Neural crest cell (in vitro differentiated cells): ENCODE data around the gene COLEC11. TPM values are rescaled to one million over a fixed set of nuclear protein-coding genes. Genes with fewer than 3 reads are reported as not detected.

Source experiments
- DNase-seq: peaks from one replicate; pipeline ENCODE4 v3.0.0; 2021; ENCODE audit warnings: low read depth, mixed read lengths, low spot score
- H3K27ac Mint-ChIP-seq: one replicate; pipeline ENCODE4 v1.8.0; 2021; ENCODE audit warnings: mild to moderate bottlenecking, mixed read lengths; ENCODE audit not compliant: unreplicated experiment
- H3K27me3 Mint-ChIP-seq: 2 replicates; pipeline ENCODE4 v1.8.0; 2021; ENCODE audit warnings: low read depth, mild to moderate bottlenecking, mixed read lengths
- H3K36me3 Mint-ChIP-seq: 2 replicates; pipeline ENCODE4 v1.8.0; 2021; ENCODE audit warnings: low read depth, mild to moderate bottlenecking, mixed read lengths
- H3K4me1 Mint-ChIP-seq: 2 replicates; pipeline ENCODE4 v1.8.0; 2021; ENCODE audit warnings: mixed read lengths
- H3K4me3 Mint-ChIP-seq: one replicate; pipeline ENCODE4 v1.8.0; 2021; ENCODE audit warnings: mild to moderate bottlenecking, mixed read lengths
- H3K9me3 Mint-ChIP-seq: 2 replicates; pipeline ENCODE4 v1.8.0; 2021; ENCODE audit warnings: mixed read lengths
- long read RNA-seq: library from polyadenylated mRNA; unstranded; transcript quantifications from one replicate; pipeline ENCODE4 v2.0.0, GENCODE V29; 2020
- total RNA-seq: library from RNA; stranded (reverse); gene quantifications from 2 replicates; pipeline ENCODE4 v1.2.1, GENCODE V29; 2021
- TF ChIP-seq, protein P1 (sequence below): fragments of 200-600 bp; sonication (generic); conservative IDR thresholded peaks from 2 replicates; pipeline ENCODE4 v1.5.0; 2021; ENCODE audit warnings: antibody characterized with exemption, mild to moderate bottlenecking

COLEC11 gene
- total RNA-seq, result not detected in 2 replicates
- long read RNA-seq, result 0 reads

DNA sequence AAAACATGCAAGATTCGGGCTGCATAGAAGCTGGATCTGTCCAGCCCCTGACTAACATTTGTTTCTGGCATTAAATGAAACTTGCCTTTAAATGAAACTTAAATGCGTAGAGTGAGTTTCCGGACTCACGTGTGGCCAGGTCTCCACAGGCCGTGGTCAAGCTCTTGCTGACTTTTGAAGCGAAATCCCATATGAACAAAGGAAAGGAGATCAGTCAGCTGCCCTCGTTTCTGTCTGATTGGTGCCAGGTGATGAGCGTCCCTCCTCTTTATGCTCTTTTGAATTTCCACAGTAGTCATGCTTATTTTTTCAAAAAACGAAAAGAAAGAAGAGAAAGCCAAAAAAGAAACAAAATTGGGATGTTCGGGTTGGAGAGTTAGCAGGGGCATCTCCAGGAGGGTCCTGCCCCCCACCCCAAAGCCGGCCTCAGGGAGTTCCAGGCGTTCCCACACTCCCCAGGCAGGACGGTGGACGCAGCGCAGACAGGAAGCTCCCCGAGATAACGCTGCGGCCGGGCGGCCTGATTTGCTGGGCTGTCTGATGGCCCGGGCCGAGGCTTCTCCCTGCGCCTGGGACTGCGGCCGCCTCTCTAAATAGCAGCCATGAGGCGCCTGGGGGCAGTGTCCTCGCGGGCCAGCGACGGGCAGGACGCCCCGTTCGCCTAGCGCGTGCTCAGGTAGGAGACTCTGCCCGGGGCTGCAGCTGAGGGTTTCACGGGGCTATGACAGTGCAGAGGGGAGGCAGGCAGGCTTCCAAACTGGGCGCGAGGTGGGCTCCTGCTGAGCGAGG is at the start of gene COLEC11:
TSS of gene COLEC11 (plus strand) at position 620 of the 789 bp plus-strand sequence. CDS start 9,229 bp downstream, outside the sequence.
- Mint-ChIP-seq H3K36me3 (peaks cover 10% of the 10 kb centered on the region), H3K4me3 (no peak within 1 kb of the TSS), H3K4me1 (peaks cover 9% of the 10 kb centered on the region), H3K27me3 (no peaks in the 10 kb centered on the region), H3K27ac (no peak within 1 kb of the TSS), H3K9me3 (no peaks in the 10 kb centered on the region)
- TF ChIP-seq, protein P1, sequence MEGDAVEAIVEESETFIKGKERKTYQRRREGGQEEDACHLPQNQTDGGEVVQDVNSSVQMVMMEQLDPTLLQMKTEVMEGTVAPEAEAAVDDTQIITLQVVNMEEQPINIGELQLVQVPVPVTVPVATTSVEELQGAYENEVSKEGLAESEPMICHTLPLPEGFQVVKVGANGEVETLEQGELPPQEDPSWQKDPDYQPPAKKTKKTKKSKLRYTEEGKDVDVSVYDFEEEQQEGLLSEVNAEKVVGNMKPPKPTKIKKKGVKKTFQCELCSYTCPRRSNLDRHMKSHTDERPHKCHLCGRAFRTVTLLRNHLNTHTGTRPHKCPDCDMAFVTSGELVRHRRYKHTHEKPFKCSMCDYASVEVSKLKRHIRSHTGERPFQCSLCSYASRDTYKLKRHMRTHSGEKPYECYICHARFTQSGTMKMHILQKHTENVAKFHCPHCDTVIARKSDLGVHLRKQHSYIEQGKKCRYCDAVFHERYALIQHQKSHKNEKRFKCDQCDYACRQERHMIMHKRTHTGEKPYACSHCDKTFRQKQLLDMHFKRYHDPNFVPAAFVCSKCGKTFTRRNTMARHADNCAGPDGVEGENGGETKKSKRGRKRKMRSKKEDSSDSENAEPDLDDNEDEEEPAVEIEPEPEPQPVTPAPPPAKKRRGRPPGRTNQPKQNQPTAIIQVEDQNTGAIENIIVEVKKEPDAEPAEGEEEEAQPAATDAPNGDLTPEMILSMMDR, result no peak
- no peak for DNase-seq

DNA sequence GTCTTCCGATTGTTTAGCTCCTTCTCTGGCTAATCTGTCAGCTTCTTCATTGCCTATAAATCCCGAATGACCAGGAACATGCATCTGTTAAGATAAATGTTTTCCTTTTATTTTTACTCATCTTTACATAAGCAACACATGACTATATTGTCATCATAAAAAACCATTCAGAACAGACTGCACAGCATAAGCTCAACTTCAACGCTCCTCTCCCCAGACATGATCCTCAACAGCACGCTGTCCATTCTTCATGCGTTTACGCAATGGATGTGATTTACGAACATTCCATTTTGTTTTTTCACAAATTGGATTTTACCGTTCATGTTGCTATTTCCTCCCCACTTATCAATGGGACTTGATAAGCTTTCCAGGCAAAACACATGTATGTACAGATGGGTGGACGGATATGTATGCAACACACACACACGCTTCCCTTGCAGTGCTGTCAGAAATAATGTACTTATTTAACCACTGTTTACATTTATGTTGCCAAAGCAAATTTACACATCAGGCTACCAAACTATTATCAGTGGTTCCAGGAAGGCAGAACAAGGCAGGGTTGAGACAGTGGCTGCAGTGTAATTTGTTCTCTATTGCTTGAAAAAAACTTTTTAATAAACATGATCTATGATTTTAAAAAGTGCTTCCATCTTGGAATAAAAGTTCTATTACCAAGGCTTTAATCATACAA is 49.0 kb upstream of the COLEC11 start:
- TF ChIP-seq, protein P1, result no peak
- Mint-ChIP-seq H3K27ac (no peak overlapping the region), H3K27me3 (no peaks in the 10 kb centered on the region), H3K36me3 (peaks cover 27% of the 10 kb centered on the region), H3K9me3 (no peaks in the 10 kb centered on the region), H3K4me3 (no peak overlapping the region), H3K4me1 (no peaks in the 10 kb centered on the region)
- DNase-seq, result no peak

DNA sequence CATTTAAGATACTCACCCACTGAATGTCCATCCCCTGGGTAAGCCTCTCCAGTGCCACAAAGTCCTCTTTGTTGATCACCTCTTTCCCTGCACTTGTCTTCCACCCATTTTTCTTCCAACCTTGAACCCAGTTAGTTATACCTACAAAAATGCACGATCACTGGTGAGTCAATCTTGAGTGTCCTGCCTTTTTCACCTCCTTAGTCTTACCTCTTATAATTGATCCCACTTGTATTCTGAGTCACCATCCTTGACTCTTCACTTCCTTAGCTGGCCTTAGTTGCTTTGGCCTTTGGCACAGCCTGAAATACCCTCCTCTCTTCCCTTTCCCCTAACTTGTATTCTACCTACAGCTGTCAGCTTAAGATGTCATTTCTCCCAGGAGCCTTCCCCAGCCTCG is 47.0 kb upstream of the COLEC11 start:
- no peaks in the 10 kb centered on the region for H3K4me1 Mint-ChIP-seq
- H3K36me3 Mint-ChIP-seq, result peaks cover 24% of the 10 kb centered on the region
- H3K27me3 Mint-ChIP-seq, result no peaks in the 10 kb centered on the region
- H3K27ac Mint-ChIP-seq, result no peak overlapping the region
- TF ChIP-seq, protein P1, result no peak
- no peaks in the 10 kb centered on the region for H3K9me3 Mint-ChIP-seq
- no peak for DNase-seq
- H3K4me3 Mint-ChIP-seq, result no peak overlapping the region

DNA sequence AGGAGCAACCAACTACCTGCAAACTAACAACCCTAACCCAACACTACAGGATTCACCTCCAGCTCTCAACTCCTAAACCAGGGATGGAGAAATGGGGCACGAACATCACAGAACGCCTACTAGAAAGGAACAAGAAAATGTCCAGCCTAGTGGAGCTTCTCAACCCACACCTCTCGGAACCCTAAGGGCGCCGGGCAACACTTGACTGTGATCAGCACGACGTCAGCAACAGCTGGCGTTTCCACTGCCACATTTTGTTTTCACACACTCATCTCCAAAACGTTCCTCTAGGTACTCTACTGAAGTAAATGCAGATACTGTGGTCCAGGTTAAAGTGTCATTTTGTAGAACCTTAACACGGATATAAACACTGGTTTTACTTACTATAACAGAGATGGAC is 41.0 kb upstream of the COLEC11 start:
- Mint-ChIP-seq H3K4me3 (no peak overlapping the region), H3K27me3 (no peaks in the 10 kb centered on the region), H3K9me3 (no peaks in the 10 kb centered on the region), H3K4me1 (peaks cover 18% of the 10 kb centered on the region), H3K27ac (no peak overlapping the region), H3K36me3 (peaks cover 14% of the 10 kb centered on the region)
- TF ChIP-seq, protein P1, result no peak
- no peak for DNase-seq

DNA sequence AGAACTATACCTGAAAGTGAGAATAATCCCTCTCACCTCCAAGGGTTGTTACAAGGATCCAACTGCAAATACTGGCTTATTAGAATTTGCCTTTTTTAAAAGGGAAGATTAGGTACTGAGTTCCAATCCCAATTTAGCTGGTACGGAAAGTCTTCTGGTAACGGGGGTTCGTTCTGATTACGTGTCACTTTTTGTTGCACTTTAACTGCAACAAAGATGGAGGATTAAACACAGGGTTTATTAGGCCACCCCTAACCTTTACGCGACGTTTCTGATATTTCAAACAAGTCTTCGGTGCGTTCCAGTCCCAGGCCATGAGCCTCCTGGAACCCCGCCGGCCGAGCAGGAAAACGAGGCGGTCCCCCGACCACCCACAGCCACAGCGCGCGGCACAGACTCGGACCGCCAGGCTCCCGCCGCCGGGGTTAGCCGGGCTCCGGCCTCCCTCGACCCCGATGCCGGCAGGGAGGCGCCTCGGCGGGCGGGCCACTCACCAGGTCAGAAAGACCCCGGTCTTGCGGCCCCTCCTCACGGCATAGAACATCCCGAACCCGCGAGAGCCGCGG is 37.2 kb upstream of the COLEC11 start:
- no peaks in the 10 kb centered on the region for H3K9me3 Mint-ChIP-seq
- H3K4me1 Mint-ChIP-seq, result peaks cover 22% of the 10 kb centered on the region
- H3K4me3 Mint-ChIP-seq, result peak overlapping the region; percentile 91
- peaks cover 8% of the 10 kb centered on the region for H3K36me3 Mint-ChIP-seq
- no peaks in the 10 kb centered on the region for H3K27me3 Mint-ChIP-seq
- TF ChIP-seq, protein P1, result no peak
- H3K27ac Mint-ChIP-seq, result peak overlapping the region; percentile 97
- DNase-seq, result no peak
